HCT116 (cell line): ENCODE measurements around the gene DNAJA2. TPM values are rescaled to one million over a fixed set of nuclear protein-coding genes. Genes with fewer than 3 reads are reported as not detected.

Source experiments
- ATAC-seq: fragments of 200-7000 bp; cut with Tn5 transposase; 2 replicates; pipeline ENCODE4 v1.9.1; 2020; ENCODE audit warnings: mild to moderate bottlenecking, moderate library complexity
- BruUV-seq: library from RNA; stranded (reverse); fragments of 400-500 nt; replicated peaks from 2 replicates; lab custom pipeline; 2021; lab: Mats Ljungman, UMichigan
- CTCF ChIA-PET: fragments of 300-600 bp; sonication (Branson Sonifier 250); formaldehyde crosslinking; loops from one replicate; lab custom pipeline; 2021; ENCODE audit warnings: antibody characterized with exemption; lab: Charles Lee
- POLR2A ChIA-PET: fragments of 300-600, 350-600 bp; sonication (Branson Sonifier 250); formaldehyde crosslinking; loops from one replicate; lab custom pipeline; 2021; ENCODE audit warnings: antibody characterized with exemption; lab: Charles Lee
- RAD21 ChIA-PET, 2 experiments: fragments of 300-600 bp; sonication (Branson Sonifier 250); formaldehyde crosslinking; loops; one replicate each; lab custom pipeline; 2023; ENCODE audit warnings: low total read pairs in 2 of 2; ENCODE audit not compliant: uncharacterized antibody in 2 of 2, unreplicated experiment in 2 of 2, low non-redundant PET in 1 of 2; lab: Charles Lee
- DNase-seq: peaks from one replicate; pipeline ENCODE4 v3.0.0-alpha.2; 2010; ENCODE audit warnings: low read depth, low spot score
- H2AFZ ChIP-seq: fragments of 200-600 bp; shearing (Covaris generic), sonication (generic); 2 replicates; pipeline ENCODE4 v1.6.1; 2017; ENCODE audit warnings: low read depth, mixed run types, mixed read lengths, antibody characterized with exemption, low read length; ENCODE audit not compliant: poor library complexity, severe bottlenecking
- H3K27ac ChIP-seq: 2 replicates; pipeline ENCODE4 v1.5.1; 2012; ENCODE audit warnings: low read depth, low read length
- H3K27me3 ChIP-seq: fragments of 200-600 bp; sonication (generic); 2 replicates; pipeline ENCODE4 v1.6.1; 2016; ENCODE audit warnings: mixed run types, low read length, mixed read lengths; ENCODE audit not compliant: insufficient read depth
- H3K36me3 ChIP-seq, 2 experiments: fragments of 200-500 bp in 1 of 2; fragments of 200-600 bp in 1 of 2; sonication (Bioruptor generic) in 1 of 2; sonication (generic) in 1 of 2; 2 replicates each; pipeline versions ENCODE4 v1.5.1 to v1.6.1; 2014 to 2016; ENCODE audit warnings: low read length in 2 of 2, inconsistent platforms in 1 of 2, mixed read lengths in 1 of 2, mixed run types in 1 of 2; ENCODE audit not compliant: insufficient read depth in 2 of 2, control insufficient read depth in 1 of 2
- H3K4me1 ChIP-seq, 2 experiments: fragments of 200-600 bp in 1 of 2; sonication (generic) in 1 of 2; 2 replicates each; pipeline versions ENCODE4 v1.5.1 to v1.6.1; 2012 to 2017; ENCODE audit warnings: low read length in 2 of 2, inconsistent platforms in 1 of 2, mild to moderate bottlenecking in 1 of 2, mixed read lengths in 1 of 2, mixed run types in 1 of 2, moderate library complexity in 1 of 2; ENCODE audit not compliant: insufficient read depth in 2 of 2, control insufficient read depth in 1 of 2
- H3K4me2 ChIP-seq: fragments of 200-600 bp; sonication (generic); 2 replicates; pipeline ENCODE4 v1.6.1; 2017; ENCODE audit warnings: mixed run types, low read length, mixed read lengths
- H3K4me3 ChIP-seq, 2 experiments: fragments of 200-600 bp in 1 of 2; sonication (generic) in 1 of 2; replicated peaks in 1 of 2; 2 replicates each; pipeline ENCODE4 v1.5.1; 2011 to 2016; ENCODE audit warnings: low read length in 2 of 2, control low read depth in 1 of 2, low read depth in 1 of 2, mild to moderate bottlenecking in 1 of 2, mixed read lengths in 1 of 2, mixed run types in 1 of 2
- H3K79me2 ChIP-seq: fragments of 200-600 bp; sonication (generic); 2 replicates; pipeline ENCODE4 v1.6.1; 2017; ENCODE audit warnings: mild to moderate bottlenecking, mixed run types, low read length, moderate library complexity, mixed read lengths; ENCODE audit not compliant: insufficient read depth
- H3K9ac ChIP-seq: fragments of 200-600 bp; sonication (generic); 2 replicates; pipeline ENCODE4 v1.6.1; 2016; ENCODE audit warnings: low read length, mixed read lengths
- H3K9me2 ChIP-seq: fragments of 200-600 bp; sonication (generic), shearing (Covaris generic); 2 replicates; pipeline ENCODE4 v1.6.1; 2017; ENCODE audit warnings: mixed run types, mild to moderate bottlenecking, moderate library complexity; ENCODE audit not compliant: insufficient read depth
- H3K9me3 ChIP-seq, 2 experiments: fragments of 200-500 bp in 1 of 2; fragments of 200-600 bp in 1 of 2; sonication (Bioruptor generic) in 1 of 2; sonication (generic) in 1 of 2; 2 replicates each; pipeline ENCODE4 v1.6.1; 2014 to 2017; ENCODE audit warnings: low read length in 2 of 2, mixed read lengths in 2 of 2, inconsistent platforms in 1 of 2, low read depth in 1 of 2, mild to moderate bottlenecking in 1 of 2, mixed run types in 1 of 2, moderate library complexity in 1 of 2; ENCODE audit not compliant: control insufficient read depth in 1 of 2, insufficient read depth in 1 of 2
- H4K20me1 ChIP-seq: fragments of 200-600 bp; sonication (generic), shearing (Covaris generic); 2 replicates; pipeline ENCODE4 v1.6.1; 2017; ENCODE audit warnings: mixed run types, mild to moderate bottlenecking, moderate library complexity; ENCODE audit not compliant: insufficient read depth
- ATF3 ChIP-seq: IDR thresholded peaks from 2 replicates; pipeline ENCODE4 v1.6.1; 2012
- CEBPB ChIP-seq: IDR thresholded peaks from 2 replicates; pipeline ENCODE4 v1.6.1; 2012; ENCODE audit warnings: low read depth
- CTCF ChIP-seq, 3 experiments: fragments of 200-600 bp in 1 of 3; sonication (generic) in 1 of 3; IDR thresholded peaks in 2 of 3; conservative IDR thresholded peaks in 1 of 3; 2 replicates each; pipeline ENCODE4 v1.5.1; 2012 to 2017; ENCODE audit warnings: low read depth in 2 of 3, low read length in 2 of 3, antibody characterized with exemption in 1 of 3, borderline replicate concordance in 1 of 3, control low read depth in 1 of 3, mild to moderate bottlenecking in 1 of 3, mixed read lengths in 1 of 3, mixed run types in 1 of 3, moderate library complexity in 1 of 3; ENCODE audit not compliant: insufficient read depth in 1 of 3
- ELF1 ChIP-seq: IDR thresholded peaks from 2 replicates; pipeline ENCODE4 v1.6.1; 2012; ENCODE audit warnings: low read depth, borderline replicate concordance
- EZH2 ChIP-seq: fragments of 200-600 bp; sonication (generic); IDR thresholded peaks from 2 replicates; pipeline ENCODE4 v1.6.1; 2017; ENCODE audit warnings: antibody characterized with exemption, mixed run types
- EZH2phosphoT487 ChIP-seq: fragments of 200-600 bp; IDR thresholded peaks from 2 replicates; pipeline ENCODE4 v1.6.1; 2018; ENCODE audit warnings: antibody characterized with exemption, borderline replicate concordance
- FOSL1 ChIP-seq: IDR thresholded peaks from 2 replicates; pipeline ENCODE4 v1.6.1; 2012; ENCODE audit warnings: low read depth
- JUND ChIP-seq: IDR thresholded peaks from 2 replicates; pipeline ENCODE4 v1.6.1; 2012
- POLR2A ChIP-seq: IDR thresholded peaks from 2 replicates; pipeline ENCODE4 v1.7.0; 2011; ENCODE audit warnings: borderline replicate concordance; ENCODE audit not compliant: insufficient read depth, insufficient read length; ENCODE audit errors: extremely low read depth
- RAD21 ChIP-seq: IDR thresholded peaks from 2 replicates; pipeline ENCODE4 v1.6.1; 2012; ENCODE audit warnings: low read depth, mild to moderate bottlenecking
- REST ChIP-seq: IDR thresholded peaks from 2 replicates; pipeline ENCODE4 v1.6.1; 2012; ENCODE audit warnings: low read depth
- SIN3A ChIP-seq: IDR thresholded peaks from 2 replicates; pipeline ENCODE4 v1.6.1; 2012; ENCODE audit warnings: low read depth
- SRF ChIP-seq: IDR thresholded peaks from 2 replicates; pipeline ENCODE4 v1.6.1; 2012; ENCODE audit warnings: low read depth
- TCF7L2 ChIP-seq: IDR thresholded peaks from 2 replicates; pipeline ENCODE4 v1.7.0; 2011; ENCODE audit warnings: borderline replicate concordance, inconsistent platforms; ENCODE audit not compliant: insufficient read depth, insufficient read length; ENCODE audit errors: extremely low read depth
- YY1 ChIP-seq: IDR thresholded peaks from 2 replicates; pipeline ENCODE4 v1.6.1; 2011; ENCODE audit warnings: low read length, low read depth, moderate library complexity, mild to moderate bottlenecking; ENCODE audit not compliant: insufficient replicate concordance; ENCODE audit errors: extremely low read depth
- intact Hi-C: fragments of 100-400 bp; cut with micrococcal nuclease; formaldehyde crosslinking; loops from 2 replicates; pipeline ENCODE4 v1.10.0; 2022
- total RNA-seq: library from RNA; stranded (reverse); gene quantifications from one replicate; pipeline ENCODE4 v1.2.1, GENCODE V29; 2021; ENCODE audit not compliant: unreplicated experiment

Gene DNAJA2
- total RNA-seq, 1 experiment from 2014 or later, result 68.2 TPM

- CTCF ChIA-PET, result interaction anchor here (0.6 to 1.2 kb wide), 2 partner anchors 9 to 63 kb away, joined by 3 to 7 read pairs; no protein-coding TSS in a partner anchor
- H2AFZ ChIP-seq, result no peak overlapping the region
- no peaks in the 10 kb centered on the region; a peak in 2 of 4 replicates for H3K36me3 ChIP-seq
- no peaks in the 10 kb centered on the region for H4K20me1 ChIP-seq
- intact Hi-C loops, result no loop called here
- H3K4me3 ChIP-seq, result no peak overlapping the region
- peaks cover 19 to 27% of the 10 kb centered on the region in 2 experiments for H3K4me1 ChIP-seq
- RAD21 ChIA-PET, result no interaction called here
- no peaks in the 10 kb centered on the region for H3K79me2 ChIP-seq
- ATAC-seq (peak; percentile 77), DNase-seq (peak; percentile 2)
- no peaks in the 10 kb centered on the region for H3K9me3 ChIP-seq
- no peak overlapping the region for H3K9ac ChIP-seq
- BruUV-seq, result no TSS peak
- no peaks in the 10 kb centered on the region for H3K27me3 ChIP-seq
- H3K9me2 ChIP-seq, result no peaks in the 10 kb centered on the region
- no peak overlapping the region for H3K4me2 ChIP-seq
- POLR2A ChIA-PET, result no interaction called here
- TF ChIP-seq ELF1 (no peak), TCF7L2 (no peak), EZH2 (no peak), RAD21 (no peak), ATF3 (no peak), CEBPB (no peak), EZH2phosphoT487 (no peak), REST (no peak), SIN3A (no peak), FOSL1 (no peak), CTCF (IDR thresholded peaks at IDR 0.05 in 2 of 3, conservative IDR thresholded peaks at IDR 0.05 in 1 of 3; ENCODE audit: borderline replicate concordance in 1 of 3, insufficient read depth in 1 of 3, low read depth in 2 of 3, low read length in 2 of 3) (no peak), SRF (no peak), JUND (no peak), POLR2A (no peak), YY1 (no peak)
- H3K27ac ChIP-seq, result no peak overlapping the region
Measured at GRCh38 chr16:46916980-46917379, 56.5 kb downstream of the DNAJA2 start.
